ENCODE measurements around the gene RRAD.

The RRAD gene

DNA sequence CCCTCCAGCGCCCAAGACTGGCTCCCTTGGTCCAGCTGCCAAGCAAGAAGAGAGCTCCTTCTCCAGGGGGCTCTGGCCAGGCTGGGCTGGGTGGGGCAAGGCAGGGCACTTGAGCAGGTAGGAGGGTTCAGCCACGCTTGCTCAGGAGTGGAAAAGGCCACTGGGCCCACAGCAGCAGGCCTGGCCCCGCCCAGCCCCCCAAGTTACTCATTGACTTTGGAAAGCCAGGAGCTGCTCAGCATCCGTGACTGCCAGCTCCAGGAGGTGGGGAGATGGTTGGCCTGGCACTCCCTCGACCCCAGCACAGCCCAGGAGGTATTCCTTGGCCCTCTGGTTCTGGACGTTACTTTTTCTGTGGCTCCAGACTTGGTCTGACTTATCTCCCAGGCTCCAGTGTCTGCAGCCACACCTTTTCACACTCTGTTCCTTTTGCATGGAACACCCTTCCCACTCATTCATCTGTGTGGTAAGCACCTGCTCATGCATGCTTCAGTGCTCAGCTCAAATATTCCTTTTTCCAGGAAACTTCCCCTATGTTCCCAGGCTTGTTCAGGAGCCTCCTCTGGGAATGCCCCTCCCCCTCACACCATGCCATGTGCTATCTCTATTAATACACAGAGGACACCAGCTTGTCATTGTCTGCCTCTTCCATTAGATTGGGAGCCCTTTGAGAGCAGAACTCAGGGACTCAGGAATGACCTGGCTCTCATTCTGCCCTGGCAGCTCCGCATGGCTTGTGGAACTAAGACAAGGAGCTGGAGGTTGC is 6.3 kb downstream of the RRAD start, which contains the start of gene CDH16:
Gene CDH16 (minus strand): TSS at position 83 of the 766 bp plus-strand sequence. CDS start 820 bp downstream, outside the sequence.
- peaks cover 0 to 8% of the 10 kb centered on the region in 2 donors for H3K27me3 ChIP-seq (ENCODE audit: control insufficient read depth in 2 of 2, insufficient read depth in 2 of 2, low read length in 2 of 2)
- no peak within 1 kb of the TSS for H3K27ac ChIP-seq (ENCODE audit: low read depth in 2 of 2, low read length in 2 of 2)
- no peak within 1 kb of the TSS for H3K9ac ChIP-seq (ENCODE audit: low read depth in 1 of 2, low read length in 2 of 2)
- H3K36me3 ChIP-seq (ENCODE audit: control insufficient read depth in 2 of 2, insufficient read depth in 2 of 2, low read length in 2 of 2): no peaks in the 10 kb centered on the region
- no peak within 1 kb of the TSS for H3K4me3 ChIP-seq (ENCODE audit: low read length in 2 of 2)
- H3K4me1 ChIP-seq (ENCODE audit: control insufficient read depth in 2 of 2, insufficient read depth in 2 of 2, low read length in 2 of 2): peaks cover 9 to 10% of the 10 kb centered on the region in 2 donors
- H3K9me3 ChIP-seq (ENCODE audit: control insufficient read depth in 2 of 2, low read length in 2 of 2): no peaks in the 10 kb centered on the region

DNA sequence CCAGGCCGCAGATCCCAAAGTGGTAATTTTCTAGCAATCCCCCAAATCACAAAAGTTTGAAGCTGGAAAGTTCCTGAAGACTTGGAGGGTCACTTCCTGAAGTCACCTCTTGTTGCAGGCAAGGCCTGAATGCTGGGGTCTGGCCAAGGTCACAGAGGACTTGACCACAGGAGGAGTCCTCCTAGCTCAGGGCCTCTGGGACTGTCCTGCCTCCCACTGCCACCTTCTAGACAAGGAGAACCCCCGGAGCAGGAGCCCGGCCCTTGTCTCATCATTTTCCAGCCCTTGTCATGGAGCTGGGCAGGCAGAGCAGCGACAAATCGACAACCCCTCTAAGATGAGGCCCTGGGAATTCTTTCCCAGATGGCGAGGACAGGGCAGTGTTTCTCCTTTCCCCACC is 7.0 kb downstream of the RRAD start:
- Histone ChIP-seq H3K36me3 (ENCODE audit: control insufficient read depth in 2 of 2, insufficient read depth in 2 of 2, low read length in 2 of 2) (no peaks in the 10 kb centered on the region), H3K9ac (ENCODE audit: low read depth in 1 of 2, low read length in 2 of 2) (no peak overlapping the region), H3K27me3 (ENCODE audit: control insufficient read depth in 2 of 2, insufficient read depth in 2 of 2, low read length in 2 of 2) (peaks cover 0 to 3% of the 10 kb centered on the region in 2 donors), H3K9me3 (ENCODE audit: control insufficient read depth in 2 of 2, low read length in 2 of 2) (no peaks in the 10 kb centered on the region), H3K4me3 (ENCODE audit: low read length in 2 of 2) (no peak overlapping the region), H3K27ac (ENCODE audit: low read depth in 2 of 2, low read length in 2 of 2) (no peak overlapping the region), H3K4me1 (ENCODE audit: control insufficient read depth in 2 of 2, insufficient read depth in 2 of 2, low read length in 2 of 2) (peaks cover 3 to 6% of the 10 kb centered on the region in 2 donors)

GRCh38 chr16:66917741-66918140 is 7.6 kb downstream of the RRAD start:
- Histone ChIP-seq H3K4me1 (ENCODE audit: control insufficient read depth in 2 of 2, insufficient read depth in 2 of 2, low read length in 2 of 2) (peaks cover 2 to 6% of the 10 kb centered on the region in 2 donors), H3K4me3 (ENCODE audit: low read length in 2 of 2) (no peak overlapping the region), H3K36me3 (ENCODE audit: control insufficient read depth in 2 of 2, insufficient read depth in 2 of 2, low read length in 2 of 2) (no peaks in the 10 kb centered on the region), H3K9ac (ENCODE audit: low read depth in 1 of 2, low read length in 2 of 2) (no peak overlapping the region), H3K9me3 (ENCODE audit: control insufficient read depth in 2 of 2, low read length in 2 of 2) (no peaks in the 10 kb centered on the region), H3K27me3 (ENCODE audit: control insufficient read depth in 2 of 2, insufficient read depth in 2 of 2, low read length in 2 of 2) (no peaks in the 10 kb centered on the region), H3K27ac (ENCODE audit: low read depth in 2 of 2, low read length in 2 of 2) (no peak overlapping the region)

DNA sequence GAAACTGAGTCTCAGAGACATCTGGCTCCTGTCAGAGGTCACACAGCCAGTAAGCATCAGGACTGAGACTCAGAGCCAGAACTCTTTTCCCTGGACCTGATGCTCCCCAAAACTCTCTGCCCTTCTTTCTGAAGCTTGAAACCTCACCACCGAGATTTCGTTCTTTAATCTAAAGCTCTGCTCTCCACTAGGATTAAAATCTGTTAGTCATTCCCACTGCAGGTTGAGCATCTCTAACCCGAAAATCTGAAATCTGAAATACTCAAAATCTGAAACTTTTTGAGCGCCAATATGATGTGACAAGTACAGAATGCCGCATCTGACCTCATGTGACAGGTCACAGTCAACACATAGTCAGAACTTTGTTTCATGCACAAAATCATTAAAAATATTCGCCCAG is 8.8 kb downstream of the RRAD start:
- Histone ChIP-seq H3K36me3 (ENCODE audit: control insufficient read depth in 2 of 2, insufficient read depth in 2 of 2, low read length in 2 of 2) (no peaks in the 10 kb centered on the region), H3K9me3 (ENCODE audit: control insufficient read depth in 2 of 2, low read length in 2 of 2) (no peaks in the 10 kb centered on the region), H3K27me3 (ENCODE audit: control insufficient read depth in 2 of 2, insufficient read depth in 2 of 2, low read length in 2 of 2) (no peaks in the 10 kb centered on the region), H3K4me3 (ENCODE audit: low read length in 2 of 2) (no peak overlapping the region), H3K4me1 (ENCODE audit: control insufficient read depth in 2 of 2, insufficient read depth in 2 of 2, low read length in 2 of 2) (peaks cover 0 to 2% of the 10 kb centered on the region in 2 donors), H3K27ac (ENCODE audit: low read depth in 2 of 2, low read length in 2 of 2) (no peak overlapping the region), H3K9ac (ENCODE audit: low read depth in 1 of 2, low read length in 2 of 2) (no peak overlapping the region)

- H3K27me3 ChIP-seq (ENCODE audit: control insufficient read depth in 2 of 2, insufficient read depth in 2 of 2, low read length in 2 of 2): no peaks in the 10 kb centered on the region
- no peak overlapping the region for H3K4me3 ChIP-seq (ENCODE audit: low read length in 2 of 2)
- H3K27ac ChIP-seq (ENCODE audit: low read depth in 2 of 2, low read length in 2 of 2): no peak overlapping the region
- H3K4me1 ChIP-seq (ENCODE audit: control insufficient read depth in 2 of 2, insufficient read depth in 2 of 2, low read length in 2 of 2): peaks cover 0 to 2% of the 10 kb centered on the region in 2 donors
- no peaks in the 10 kb centered on the region for H3K36me3 ChIP-seq (ENCODE audit: control insufficient read depth in 2 of 2, insufficient read depth in 2 of 2, low read length in 2 of 2)
- H3K9me3 ChIP-seq (ENCODE audit: control insufficient read depth in 2 of 2, low read length in 2 of 2): no peaks in the 10 kb centered on the region
- no peak overlapping the region for H3K9ac ChIP-seq (ENCODE audit: low read depth in 1 of 2, low read length in 2 of 2)
Measured at GRCh38 chr16:66915041-66915440, 10.3 kb downstream of the RRAD start.

GRCh38 chr16:66914541-66914940 is 10.8 kb downstream of the RRAD start:
- Histone ChIP-seq H3K4me1 (ENCODE audit: control insufficient read depth in 2 of 2, insufficient read depth in 2 of 2, low read length in 2 of 2) (peaks cover 0 to 2% of the 10 kb centered on the region in 2 donors), H3K4me3 (ENCODE audit: low read length in 2 of 2) (no peak overlapping the region), H3K27ac (ENCODE audit: low read depth in 2 of 2, low read length in 2 of 2) (no peak overlapping the region), H3K27me3 (ENCODE audit: control insufficient read depth in 2 of 2, insufficient read depth in 2 of 2, low read length in 2 of 2) (no peaks in the 10 kb centered on the region), H3K9ac (ENCODE audit: low read depth in 1 of 2, low read length in 2 of 2) (no peak overlapping the region), H3K9me3 (ENCODE audit: control insufficient read depth in 2 of 2, low read length in 2 of 2) (no peaks in the 10 kb centered on the region), H3K36me3 (ENCODE audit: control insufficient read depth in 2 of 2, insufficient read depth in 2 of 2, low read length in 2 of 2) (no peaks in the 10 kb centered on the region)

GRCh38 chr16:66913711-66914110 is 11.6 kb downstream of the RRAD start:
- no peaks in the 10 kb centered on the region for H3K36me3 ChIP-seq (ENCODE audit: control insufficient read depth in 2 of 2, insufficient read depth in 2 of 2, low read length in 2 of 2)
- H3K27ac ChIP-seq (ENCODE audit: low read depth in 2 of 2, low read length in 2 of 2): no peak overlapping the region
- no peak overlapping the region for H3K9ac ChIP-seq (ENCODE audit: low read depth in 1 of 2, low read length in 2 of 2)
- no peaks in the 10 kb centered on the region for H3K9me3 ChIP-seq (ENCODE audit: control insufficient read depth in 2 of 2, low read length in 2 of 2)
- no peaks in the 10 kb centered on the region for H3K4me1 ChIP-seq (ENCODE audit: control insufficient read depth in 2 of 2, insufficient read depth in 2 of 2, low read length in 2 of 2)
- H3K27me3 ChIP-seq (ENCODE audit: control insufficient read depth in 2 of 2, insufficient read depth in 2 of 2, low read length in 2 of 2): no peaks in the 10 kb centered on the region
- H3K4me3 ChIP-seq (ENCODE audit: low read length in 2 of 2): no peak overlapping the region

GRCh38 chr16:66913081-66913480 is 12.3 kb downstream of the RRAD start:
- H3K4me1 ChIP-seq (ENCODE audit: control insufficient read depth in 2 of 2, insufficient read depth in 2 of 2, low read length in 2 of 2): no peaks in the 10 kb centered on the region
- H3K9ac ChIP-seq (ENCODE audit: low read depth in 1 of 2, low read length in 2 of 2): no peak overlapping the region
- no peak overlapping the region for H3K27ac ChIP-seq (ENCODE audit: low read depth in 2 of 2, low read length in 2 of 2)
- no peak overlapping the region for H3K4me3 ChIP-seq (ENCODE audit: low read length in 2 of 2)
- no peaks in the 10 kb centered on the region for H3K27me3 ChIP-seq (ENCODE audit: control insufficient read depth in 2 of 2, insufficient read depth in 2 of 2, low read length in 2 of 2)
- H3K36me3 ChIP-seq (ENCODE audit: control insufficient read depth in 2 of 2, insufficient read depth in 2 of 2, low read length in 2 of 2): no peaks in the 10 kb centered on the region
- no peaks in the 10 kb centered on the region for H3K9me3 ChIP-seq (ENCODE audit: control insufficient read depth in 2 of 2, low read length in 2 of 2)

- no peaks in the 10 kb centered on the region for H3K9me3 ChIP-seq (ENCODE audit: control insufficient read depth in 2 of 2, low read length in 2 of 2)
- no peak overlapping the region for H3K27ac ChIP-seq (ENCODE audit: low read depth in 2 of 2, low read length in 2 of 2)
- no peak overlapping the region for H3K9ac ChIP-seq (ENCODE audit: low read depth in 1 of 2, low read length in 2 of 2)
- no peaks in the 10 kb centered on the region for H3K27me3 ChIP-seq (ENCODE audit: control insufficient read depth in 2 of 2, insufficient read depth in 2 of 2, low read length in 2 of 2)
- no peaks in the 10 kb centered on the region for H3K4me1 ChIP-seq (ENCODE audit: control insufficient read depth in 2 of 2, insufficient read depth in 2 of 2, low read length in 2 of 2)
- H3K36me3 ChIP-seq (ENCODE audit: control insufficient read depth in 2 of 2, insufficient read depth in 2 of 2, low read length in 2 of 2): no peaks in the 10 kb centered on the region
- no peak overlapping the region for H3K4me3 ChIP-seq (ENCODE audit: low read length in 2 of 2)
Measured at GRCh38 chr16:66911801-66912200, 13.5 kb downstream of the RRAD start.

GRCh38 chr16:66911112-66911511 is 14.2 kb downstream of the RRAD start:
- H3K4me1 ChIP-seq (ENCODE audit: control insufficient read depth in 2 of 2, insufficient read depth in 2 of 2, low read length in 2 of 2): no peaks in the 10 kb centered on the region
- no peaks in the 10 kb centered on the region for H3K36me3 ChIP-seq (ENCODE audit: control insufficient read depth in 2 of 2, insufficient read depth in 2 of 2, low read length in 2 of 2)
- no peak overlapping the region for H3K27ac ChIP-seq (ENCODE audit: low read depth in 2 of 2, low read length in 2 of 2)
- no peak overlapping the region for H3K9ac ChIP-seq (ENCODE audit: low read depth in 1 of 2, low read length in 2 of 2)
- H3K4me3 ChIP-seq (ENCODE audit: low read length in 2 of 2): no peak overlapping the region
- H3K27me3 ChIP-seq (ENCODE audit: control insufficient read depth in 2 of 2, insufficient read depth in 2 of 2, low read length in 2 of 2): no peaks in the 10 kb centered on the region
- H3K9me3 ChIP-seq (ENCODE audit: control insufficient read depth in 2 of 2, low read length in 2 of 2): no peaks in the 10 kb centered on the region

All from mucosa of rectum (tissue), 2 donors.